H1 (cell line): ENCODE measurements around the gene WNT5A. TPM values are rescaled to one million over a fixed set of nuclear protein-coding genes. Genes with fewer than 3 reads are reported as not detected.

Experiments
- CTCF ChIA-PET: fragments of 300-600 bp; sonication (Branson Sonifier 250); formaldehyde crosslinking; loops from one replicate; lab custom pipeline; 2021; ENCODE audit not compliant: partially characterized antibody; lab: Charles Lee
- POLR2A ChIA-PET: fragments of 300-600 bp; sonication (Branson Sonifier 250); formaldehyde crosslinking; loops from one replicate; lab custom pipeline; 2021; ENCODE audit warnings: inconsistent platforms; ENCODE audit not compliant: partially characterized antibody; lab: Charles Lee
- DNase-seq, 2 experiments: peaks; one replicate each; pipeline versions ENCODE4 v3.0.0 to v3.0.0-alpha.2; 2010 to 2022; ENCODE audit warnings: low spot score in 2 of 2, low read depth in 1 of 2, mixed read lengths in 1 of 2
- FAIRE-seq: peaks from 2 replicates; lab custom pipeline; 2011; peaks lifted over from hg19 to GRCh38; lab: Jason Lieb, UNC
- H2AFZ ChIP-seq: 2 replicates; pipeline ENCODE4 v1.8.1; 2012; ENCODE audit warnings: low read length, inconsistent platforms
- H2AK5ac ChIP-seq: 2 replicates; pipeline ENCODE4 v1.6.1; 2013; ENCODE audit warnings: low read depth, low read length
- H2BK120ac ChIP-seq: replicated peaks from 2 replicates; pipeline ENCODE3; 2013; ENCODE audit warnings: low read depth, low read length, inconsistent platforms
- H2BK12ac ChIP-seq: 2 replicates; pipeline ENCODE4 v1.6.1; 2013; ENCODE audit warnings: low read depth, low read length
- H2BK15ac ChIP-seq: 2 replicates; pipeline ENCODE4 v1.6.1; 2013; ENCODE audit warnings: low read length
- H2BK20ac ChIP-seq: 2 replicates; pipeline ENCODE4 v1.6.1; 2013; ENCODE audit warnings: low read length
- H2BK5ac ChIP-seq: 2 replicates; pipeline ENCODE4 v1.6.1; 2013; ENCODE audit warnings: low read depth, low read length
- H3K14ac ChIP-seq: 2 replicates; pipeline ENCODE4 v1.6.1; 2013; ENCODE audit warnings: inconsistent platforms; ENCODE audit not compliant: insufficient read length
- H3K18ac ChIP-seq: 2 replicates; pipeline ENCODE4 v1.6.1; 2013; ENCODE audit warnings: low read length; ENCODE audit errors: extremely low read depth
- H3K23ac ChIP-seq: 2 replicates; pipeline ENCODE4 v1.6.1; 2013; ENCODE audit warnings: inconsistent platforms; ENCODE audit not compliant: insufficient read length
- H3K23me2 ChIP-seq: 2 replicates; pipeline ENCODE4 v1.6.1; 2013; ENCODE audit warnings: low read depth, low read length
- H3K27ac ChIP-seq: 2 replicates; pipeline ENCODE4 v1.6.1; 2011; ENCODE audit warnings: low read depth, low read length, inconsistent platforms
- H3K27me3 ChIP-seq, 4 experiments: replicated peaks in 1 of 4; 1 replicate in 1 of 4; 2 replicates in 3 of 4; pipeline versions ENCODE4 v1.6.1 to v1.8.1; 2011 to 2013; ENCODE audit warnings: low read length in 3 of 4, mild to moderate bottlenecking in 3 of 4, inconsistent platforms in 2 of 4, mixed read lengths in 2 of 4, moderate library complexity in 1 of 4; ENCODE audit not compliant: control insufficient read depth in 3 of 4, insufficient read depth in 3 of 4; ENCODE audit errors: extremely low read depth in 1 of 4
- H3K36me3 ChIP-seq, 4 experiments: 2 replicates each; pipeline versions ENCODE4 v1.6.1 to v1.8.1; 2011 to 2013; ENCODE audit warnings: mild to moderate bottlenecking in 4 of 4, low read length in 3 of 4, moderate library complexity in 2 of 4, control low read depth in 1 of 4, inconsistent platforms in 1 of 4; ENCODE audit not compliant: insufficient read depth in 4 of 4, control insufficient read depth in 2 of 4
- H3K4ac ChIP-seq: replicated peaks from 2 replicates; pipeline ENCODE3; 2013; ENCODE audit warnings: low read length, low read depth, mixed read lengths, inconsistent platforms; ENCODE audit not compliant: insufficient read length
- H3K4me1 ChIP-seq, 4 experiments: replicated peaks in 1 of 4; 1 replicate in 1 of 4; 2 replicates in 3 of 4; pipeline versions ENCODE4 v1.6.1 to v1.8.1; 2011 to 2013; ENCODE audit warnings: low read length in 3 of 4, inconsistent platforms in 2 of 4, mixed read lengths in 1 of 4; ENCODE audit not compliant: insufficient read depth in 4 of 4, control insufficient read depth in 3 of 4
- H3K4me2 ChIP-seq, 2 experiments: 2 replicates each; pipeline versions ENCODE4 v1.6.1 to v1.8.1; 2011 to 2013; ENCODE audit warnings: low read depth in 2 of 2, low read length in 2 of 2, control low read depth in 1 of 2, inconsistent platforms in 1 of 2, mild to moderate bottlenecking in 1 of 2; ENCODE audit not compliant: insufficient read depth in 1 of 2
- H3K4me3 ChIP-seq, 4 experiments: fragments of 200-600, 300-600 bp in 1 of 4; sonication (generic), shearing (Covaris generic), sonication (Bioruptor Twin) in 1 of 4; 2 replicates each; pipeline versions ENCODE4 v1.5.1 to v1.8.1; 2011 to 2016; ENCODE audit warnings: low read length in 4 of 4, low read depth in 3 of 4, control low read depth in 2 of 4, inconsistent platforms in 2 of 4, mild to moderate bottlenecking in 2 of 4, mixed read lengths in 1 of 4, moderate library complexity in 1 of 4; ENCODE audit not compliant: insufficient read depth in 2 of 4; ENCODE audit errors: extremely low read depth in 1 of 4
- H3K56ac ChIP-seq: replicated peaks from 2 replicates; pipeline ENCODE3; 2013; ENCODE audit warnings: low read depth, mild to moderate bottlenecking, mixed read lengths, low read length, inconsistent platforms; ENCODE audit not compliant: insufficient read length
- H3K79me1 ChIP-seq: 2 replicates; pipeline ENCODE4 v1.6.1; 2013; ENCODE audit warnings: low read depth, low read length, control low read depth
- H3K79me2 ChIP-seq, 2 experiments: 2 replicates each; pipeline versions ENCODE4 v1.6.1 to v1.8.1; 2012 to 2013; ENCODE audit warnings: low read length in 2 of 2, mild to moderate bottlenecking in 2 of 2, inconsistent platforms in 1 of 2; ENCODE audit not compliant: insufficient read depth in 2 of 2, control insufficient read depth in 1 of 2
- H3K9ac ChIP-seq, 4 experiments: replicated peaks in 1 of 4; 1 replicate in 1 of 4; 2 replicates in 3 of 4; pipeline versions ENCODE4 v1.6.1 to v1.8.1; 2011 to 2013; ENCODE audit warnings: low read depth in 3 of 4, low read length in 3 of 4, control low read depth in 2 of 4, mild to moderate bottlenecking in 2 of 4, moderate library complexity in 2 of 4, inconsistent platforms in 1 of 4; ENCODE audit errors: extremely low read depth in 1 of 4
- H3K9me3 ChIP-seq, 2 experiments: 2 replicates each; pipeline versions ENCODE4 v1.6.1 to v1.8.1; 2012 to 2013; ENCODE audit warnings: mild to moderate bottlenecking in 2 of 2, moderate library complexity in 2 of 2, control low read depth in 1 of 2, inconsistent platforms in 1 of 2, low read depth in 1 of 2, low read length in 1 of 2, mixed read lengths in 1 of 2; ENCODE audit not compliant: insufficient read depth in 2 of 2
- H4K20me1 ChIP-seq, 2 experiments: replicated peaks in 1 of 2; 2 replicates each; pipeline versions ENCODE3 to v1.8.1; 2011 to 2013; ENCODE audit warnings: inconsistent platforms in 2 of 2, low read length in 2 of 2, mild to moderate bottlenecking in 1 of 2; ENCODE audit not compliant: insufficient read depth in 2 of 2, control insufficient read depth in 1 of 2
- H4K5ac ChIP-seq: 2 replicates; pipeline ENCODE4 v1.6.1; 2013; ENCODE audit warnings: low read length, low read depth, mixed read lengths, inconsistent platforms; ENCODE audit not compliant: insufficient read length
- H4K8ac ChIP-seq: 2 replicates; pipeline ENCODE4 v1.8.0; 2013; ENCODE audit warnings: mild to moderate bottlenecking, moderate library complexity, low read length, inconsistent platforms; ENCODE audit not compliant: insufficient read depth; ENCODE audit errors: extremely low read depth
- H4K91ac ChIP-seq: replicated peaks from 2 replicates; pipeline ENCODE3; 2013; ENCODE audit warnings: low read length, mixed read lengths, inconsistent platforms; ENCODE audit not compliant: insufficient read length
- ASH2L ChIP-seq: fragments of 200-600, 300-600 bp; sonication (generic); IDR thresholded peaks from one replicate; pipeline ENCODE4 v1.7.1; 2017; ENCODE audit warnings: low read length
- POU5F1 ChIP-seq: IDR thresholded peaks from 2 replicates; pipeline ENCODE4 v1.6.1; 2011; ENCODE audit warnings: low read depth, mild to moderate bottlenecking, low read length, moderate library complexity
- RFX5 ChIP-seq: IDR thresholded peaks from 2 replicates; pipeline ENCODE4 v1.6.1; 2011; ENCODE audit warnings: low read depth, low read length, improper control_type of control experiment, borderline replicate concordance
- RXRA ChIP-seq: IDR thresholded peaks from 2 replicates; pipeline ENCODE4 v1.6.1; 2011; ENCODE audit warnings: low read depth, mild to moderate bottlenecking, low read length, moderate library complexity; ENCODE audit not compliant: insufficient read depth
- TAF1 ChIP-seq: IDR thresholded peaks from 2 replicates; pipeline ENCODE4 v1.6.1; 2011; ENCODE audit warnings: mild to moderate bottlenecking, low read depth, low read length
- ZNF274 ChIP-seq: IDR thresholded peaks from 2 replicates; pipeline ENCODE4 v1.7.0; 2012; ENCODE audit warnings: low read length, borderline replicate concordance; ENCODE audit errors: extremely low read depth
- WGBS, 2 experiments: shearing (Covaris generic) in 1 of 2; methylation state at CpG; one replicate each; pipeline versions ENCODE4 v1.1.6 to v1.1.7; 2013 to 2015; ENCODE audit warnings: low lambda C conversion rate in 2 of 2, mixed read lengths in 2 of 2, inconsistent platforms in 1 of 2, low coverage in 1 of 2, missing lambda C conversion rate in 1 of 2; ENCODE audit not compliant: insufficient replicate concordance in 2 of 2, insufficient coverage in 1 of 2, insufficient read length in 1 of 2; ENCODE audit errors: extremely low coverage in 1 of 2, missing lambda C conversion rate in 1 of 2; 5-methylcytosine and 5-hydroxymethylcytosine counted together
- polyA plus RNA-seq, 7 experiments: library from polyadenylated mRNA; depleted of rRNA in 3 of 7; stranded (reverse) in 5 of 7; unstranded in 2 of 7; fragments of >200 nt in 5 of 7; fragments of 200-250 nt in 2 of 7; gene quantifications; 1 replicate in 5 of 7; 2 replicates in 1 of 7; 4 replicates in 1 of 7; pipeline versions ENCODE4 v1.2.1 to v1.2.3, GENCODE V29; 2011 to 2013; ENCODE audit warnings: missing spikeins in 2 of 7, mixed read lengths in 2 of 7
- total RNA-seq: library from RNA; stranded (reverse); fragmentation: NEBNext Ultra II Directional; extraction: Animal tissue kit (Norgen Biotek cat#: 25700); gene quantifications from 2 replicates; pipeline ENCODE4 v1.2.1, GENCODE V29; 2021

WNT5A gene
- total and polyA plus RNA-seq, 2 of the 8 experiments (the other 6 are each of a cell fraction or from before 2014, with no cell fraction given) = 3.9 to 5.6 TPM

- Histone ChIP-seq H2BK15ac (no peak overlapping the region), H3K23ac (no peak overlapping the region), H3K79me2 (no peaks in the 10 kb centered on the region), H3K79me1 (no peaks in the 10 kb centered on the region), H2AK5ac (no peak overlapping the region), H3K27ac (no peak overlapping the region), H3K18ac (no peak overlapping the region), H4K8ac (no peak overlapping the region), H2BK120ac (no peak overlapping the region), H3K4me3 (no peak overlapping the region), H2BK20ac (no peak overlapping the region), H3K14ac (no peak overlapping the region), H4K5ac (no peak overlapping the region), H4K91ac (no peak overlapping the region), H3K27me3 (no peaks in the 10 kb centered on the region), H3K4me2 (no peak overlapping the region), H3K4me1 (no peaks in the 10 kb centered on the region), H4K20me1 (no peaks in the 10 kb centered on the region), H3K56ac (no peak overlapping the region), H2BK12ac (no peak overlapping the region), H2AFZ (no peak overlapping the region), H3K4ac (no peak overlapping the region), H2BK5ac (no peak overlapping the region), H3K9me3 (no peaks in the 10 kb centered on the region), H3K36me3 (no peaks in the 10 kb centered on the region), H3K9ac (no peak overlapping the region), H3K23me2 (no peaks in the 10 kb centered on the region)
- no peak for FAIRE-seq
- WGBS, 2 experiments = 92% methylated on average over 8 of the region's 8 CpGs; no CpG with 5 or more reads in 1 of the 2 experiments
- TF ChIP-seq ZNF274 = no peak
- TF ChIP-seq RXRA = no peak
- no peak for TF ChIP-seq POU5F1
- no peak for TF ChIP-seq ASH2L
- TF ChIP-seq TAF1 = no peak
- no peak for TF ChIP-seq RFX5
- CTCF ChIA-PET = interaction anchor here (0.7 to 2.0 kb wide), 11 partner anchors 8 to 585 kb away, joined by 3 to 5 read pairs (median 4); no protein-coding TSS in a partner anchor
- DNase-seq = no peak
- POLR2A ChIA-PET = no interaction called here
These were observed 51.6 kb downstream of the WNT5A start for GRCh38 chr3:55435491-55435890.
